ENCODE measurements around the gene SPNS1. TPM values are rescaled to one million over a fixed set of nuclear protein-coding genes. Genes with fewer than 3 reads are reported as not detected.

The SPNS1 gene
- total and polyA plus RNA-seq, 11 donors = 13.4 to 43.2 (median 19.1) TPM

DNA sequence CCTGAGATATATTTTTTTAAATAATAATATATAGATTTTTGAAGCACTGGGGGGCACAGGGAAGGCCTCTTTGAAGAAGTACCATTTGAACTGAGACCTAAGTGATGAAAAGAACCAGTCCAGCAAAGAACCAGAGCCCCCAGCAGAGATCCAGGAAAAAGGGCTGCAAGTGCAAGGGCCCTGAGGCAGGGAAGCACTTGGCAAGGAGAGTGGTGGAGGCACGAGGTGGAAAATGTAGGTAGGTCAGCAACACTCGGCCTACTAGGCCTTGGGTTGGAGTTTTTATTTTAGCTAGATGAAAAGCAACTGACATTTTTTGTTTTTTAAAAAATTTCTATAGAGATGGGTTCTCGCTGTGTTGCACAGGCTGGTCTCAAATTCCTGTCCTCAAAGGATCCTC, 44.4 kb upstream of the SPNS1 start:
- intact Hi-C loops (cut with DNase I) = no loop called here
- Histone ChIP-seq H3K4me1 (peaks cover 0 to 7% (median 0%) of the 10 kb centered on the region in 12 donors), H3K9me3 (no peaks in the 10 kb centered on the region), H3K27me3 (no peaks in the 10 kb centered on the region), H3K36me3 (no peaks in the 10 kb centered on the region), H3K27ac (no peak overlapping the region), H3K4me3 (no peak overlapping the region)
- ATAC-seq (no peak), DNase-seq (no peak)
- 86 to 95% (median 87%) methylated on average over 3 of the region's 3 CpGs for WGBS, 4 donors
- TF ChIP-seq POLR2A (IDR thresholded peaks at IDR 0.05) = no peak
- TF ChIP-seq, protein P1, sequence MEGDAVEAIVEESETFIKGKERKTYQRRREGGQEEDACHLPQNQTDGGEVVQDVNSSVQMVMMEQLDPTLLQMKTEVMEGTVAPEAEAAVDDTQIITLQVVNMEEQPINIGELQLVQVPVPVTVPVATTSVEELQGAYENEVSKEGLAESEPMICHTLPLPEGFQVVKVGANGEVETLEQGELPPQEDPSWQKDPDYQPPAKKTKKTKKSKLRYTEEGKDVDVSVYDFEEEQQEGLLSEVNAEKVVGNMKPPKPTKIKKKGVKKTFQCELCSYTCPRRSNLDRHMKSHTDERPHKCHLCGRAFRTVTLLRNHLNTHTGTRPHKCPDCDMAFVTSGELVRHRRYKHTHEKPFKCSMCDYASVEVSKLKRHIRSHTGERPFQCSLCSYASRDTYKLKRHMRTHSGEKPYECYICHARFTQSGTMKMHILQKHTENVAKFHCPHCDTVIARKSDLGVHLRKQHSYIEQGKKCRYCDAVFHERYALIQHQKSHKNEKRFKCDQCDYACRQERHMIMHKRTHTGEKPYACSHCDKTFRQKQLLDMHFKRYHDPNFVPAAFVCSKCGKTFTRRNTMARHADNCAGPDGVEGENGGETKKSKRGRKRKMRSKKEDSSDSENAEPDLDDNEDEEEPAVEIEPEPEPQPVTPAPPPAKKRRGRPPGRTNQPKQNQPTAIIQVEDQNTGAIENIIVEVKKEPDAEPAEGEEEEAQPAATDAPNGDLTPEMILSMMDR (IDR thresholded peaks at IDR 0.05) = no peak

DNA sequence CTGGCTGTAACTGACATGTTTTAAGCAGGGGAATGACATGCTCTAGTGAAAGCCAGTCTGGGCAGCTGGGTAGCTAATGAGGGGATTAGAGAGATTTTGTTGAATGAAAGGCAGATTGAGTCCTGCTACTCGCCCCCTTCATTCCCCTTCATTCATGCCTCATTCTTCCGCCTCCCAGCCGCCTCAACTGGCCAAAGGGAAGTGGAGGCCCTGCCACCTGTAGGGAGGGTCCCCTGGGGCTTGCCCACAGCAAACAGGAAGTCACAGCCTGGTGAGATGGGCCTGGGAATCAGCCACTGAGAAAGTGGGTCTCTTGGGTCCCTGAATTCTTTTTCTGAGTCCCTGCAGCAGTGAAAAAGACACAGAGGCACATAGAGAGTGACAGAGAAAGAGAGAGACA, 43.9 kb upstream of the SPNS1 start:
- intact Hi-C loops (cut with DNase I) = no loop called here
- WGBS, 4 donors = 67 to 88% (median 79%) methylated on average over 3 of the region's 3 CpGs

DNA sequence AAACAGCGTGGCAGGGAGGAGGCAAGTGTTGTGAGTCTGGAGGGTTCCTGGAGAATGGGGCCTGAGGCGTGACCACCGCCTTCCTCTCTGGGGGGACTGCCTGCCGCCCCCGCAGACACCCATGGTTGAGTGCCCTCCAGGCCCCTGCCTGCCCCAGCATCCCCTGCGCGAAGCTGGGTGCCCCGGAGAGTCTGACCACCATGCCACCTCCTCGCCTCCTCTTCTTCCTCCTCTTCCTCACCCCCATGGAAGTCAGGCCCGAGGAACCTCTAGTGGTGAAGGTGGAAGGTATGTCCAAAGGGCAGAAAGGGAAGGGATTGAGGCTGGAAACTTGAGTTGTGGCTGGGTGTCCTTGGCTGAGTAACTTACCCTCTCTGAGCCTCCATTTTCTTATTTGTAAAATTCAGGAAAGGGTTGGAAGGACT, 42.8 kb upstream of the SPNS1 start, which contains the start of gene CD19:
CD19 (plus strand) TSS at position 171 of the 425 bp plus-strand sequence; CDS start at position 201, 30 bp downstream.
- Histone ChIP-seq H3K27me3 (no peaks in the 10 kb centered on the region), H3K9me3 (no peaks in the 10 kb centered on the region), H3K4me3 (no peak within 1 kb of the TSS), H3K36me3 (no peaks in the 10 kb centered on the region), H3K4me1 (peaks cover 0 to 16% (median 0%) of the 10 kb centered on the region in 12 donors), H3K27ac (no peak within 1 kb of the TSS)
- DNase-seq (no peak), ATAC-seq (no peak)
- WGBS, 4 donors = 87 to 93% (median 91%) methylated on average over 10 of the region's 10 CpGs
- intact Hi-C loops (cut with DNase I) = no loop called here
- no peak for TF ChIP-seq POLR2A (IDR thresholded peaks at IDR 0.05)
- TF ChIP-seq, protein P1 (IDR thresholded peaks at IDR 0.05) = no peak

More for the DNA sequence above, 43.9 kb upstream of the SPNS1 start:
- DNase-seq (no peak), ATAC-seq (no peak)
- Histone ChIP-seq H3K27me3 (no peaks in the 10 kb centered on the region), H3K9me3 (no peaks in the 10 kb centered on the region), H3K4me3 (no peak overlapping the region), H3K27ac (no peak overlapping the region), H3K4me1 (peaks cover 0 to 7% (median 0%) of the 10 kb centered on the region in 12 donors), H3K36me3 (no peaks in the 10 kb centered on the region)
- TF ChIP-seq, protein P1 (IDR thresholded peaks at IDR 0.05) = no peak
- TF ChIP-seq POLR2A (IDR thresholded peaks at IDR 0.05) = no peak

DNA sequence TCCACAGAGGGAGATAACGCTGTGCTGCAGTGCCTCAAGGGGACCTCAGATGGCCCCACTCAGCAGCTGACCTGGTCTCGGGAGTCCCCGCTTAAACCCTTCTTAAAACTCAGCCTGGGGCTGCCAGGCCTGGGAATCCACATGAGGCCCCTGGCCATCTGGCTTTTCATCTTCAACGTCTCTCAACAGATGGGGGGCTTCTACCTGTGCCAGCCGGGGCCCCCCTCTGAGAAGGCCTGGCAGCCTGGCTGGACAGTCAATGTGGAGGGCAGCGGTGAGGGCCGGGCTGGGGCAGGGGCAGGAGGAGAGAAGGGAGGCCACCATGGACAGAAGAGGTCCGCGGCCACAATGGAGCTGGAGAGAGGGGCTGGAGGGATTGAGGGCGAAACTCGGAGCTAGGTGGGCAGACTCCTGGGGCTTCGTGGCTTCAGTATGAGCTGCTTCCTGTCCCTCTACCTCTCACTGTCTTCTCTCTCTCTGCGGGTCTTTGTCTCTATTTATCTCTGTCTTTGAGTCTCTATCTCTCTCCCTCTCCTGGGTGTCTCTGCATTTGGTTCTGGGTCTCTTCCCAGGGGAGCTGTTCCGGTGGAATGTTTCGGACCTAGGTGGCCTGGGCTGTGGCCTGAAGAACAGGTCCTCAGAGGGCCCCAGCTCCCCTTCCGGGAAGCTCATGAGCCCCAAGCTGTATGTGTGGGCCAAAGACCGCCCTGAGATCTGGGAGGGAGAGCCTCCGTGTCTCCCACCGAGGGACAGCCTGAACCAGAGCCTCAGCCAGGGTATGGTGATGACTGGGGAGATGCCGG, 42.0 kb upstream of the SPNS1 start:
- WGBS, 4 donors = 83 to 88% (median 84%) methylated on average over 19 to 20 of the region's 20 CpGs
- TF ChIP-seq, protein P1 (IDR thresholded peaks at IDR 0.05) = no peak
- no peak for TF ChIP-seq POLR2A (IDR thresholded peaks at IDR 0.05)
- Histone ChIP-seq H3K36me3 (no peaks in the 10 kb centered on the region), H3K27ac (no peak overlapping the region), H3K4me1 (peaks cover 0 to 19% (median 0%) of the 10 kb centered on the region in 12 donors), H3K9me3 (no peaks in the 10 kb centered on the region), H3K4me3 (no peak overlapping the region), H3K27me3 (no peaks in the 10 kb centered on the region)
- intact Hi-C loops (cut with DNase I) = no loop called here
- DNase-seq (no peak), ATAC-seq (no peak)

All from heart left ventricle (tissue), 16 donors.